ENCODE data around the gene TH. TPM values are rescaled to one million over a fixed set of nuclear protein-coding genes. Genes with fewer than 3 reads are reported as not detected.
A peak's percentile ranks its signal among the peaks of the same experiment; 100 is the strongest.

TH gene
- total RNA-seq, 6 donors from 2014 or later = not detected

- no peaks in the 10 kb centered on the region for H3K9me3 ChIP-seq
- TF ChIP-seq EP300 (IDR thresholded peaks at IDR 0.05) (no peak), CTCF (IDR thresholded peaks at IDR 0.05) (peak; percentile 85 to 91 (median 90))
- H3K27ac ChIP-seq = peak overlapping the region in 1 of 4 donors; percentile 36
- no peak overlapping the region for H3K4me3 ChIP-seq
- DNase-seq (peak in 1 of 2 donors; percentile 81), ATAC-seq (ENCODE audit: low FRiP score in 2 of 2) (peak; percentile 73 to 82)
- 1 to 5% methylated on average over 15 to 22 of the region's 22 CpGs for WGBS, 2 donors
- peaks cover 5 to 8% (median 6%) of the 10 kb centered on the region in 4 donors for H3K4me1 ChIP-seq
- H3K27me3 ChIP-seq = peaks cover 0 to 22% (median 5%) of the 10 kb centered on the region in 4 donors
- no peaks in the 10 kb centered on the region for H3K36me3 ChIP-seq
Observed at GRCh38 chr11:2151500-2152257, 19.9 kb downstream of the TH start.

- peak in 4 of 6 experiments; percentile 12 to 33 (median 18) for TF ChIP-seq CTCF (IDR thresholded peaks at IDR 0.05)
- no peak for TF ChIP-seq EP300 (IDR thresholded peaks at IDR 0.05)
- Histone ChIP-seq H3K9me3 (no peaks in the 10 kb centered on the region), H3K4me1 (peaks cover 5 to 8% (median 6%) of the 10 kb centered on the region in 4 donors), H3K27me3 (peaks cover 0 to 27% (median 12%) of the 10 kb centered on the region in 4 donors), H3K4me3 (no peak overlapping the region), H3K36me3 (no peaks in the 10 kb centered on the region), H3K27ac (no peak overlapping the region)
- WGBS, 2 donors = 24 to 28% methylated on average over 11 of the region's 11 CpGs
- ATAC-seq (ENCODE audit: low FRiP score in 2 of 2) (no peak), DNase-seq (no peak)
Observed at GRCh38 chr11:2149864-2150847, 21.5 kb downstream of the TH start.

GRCh38 chr11:2149460-2149859, 22.2 kb downstream of the TH start:
- 52 to 53% methylated on average over 7 to 8 of the region's 8 CpGs for WGBS, 2 donors
- no peak overlapping the region for H3K4me3 ChIP-seq
- DNase-seq (peak in 1 of 2 donors; percentile 41), ATAC-seq (ENCODE audit: low FRiP score in 2 of 2) (no peak)
- H3K27ac ChIP-seq = no peak overlapping the region
- TF ChIP-seq POLR2A (IDR thresholded peaks at IDR 0.05) = no peak
- TF ChIP-seq POLR2AphosphoS5 (IDR thresholded peaks at IDR 0.05) = no peak
- no peak for TF ChIP-seq CTCF (IDR thresholded peaks at IDR 0.05)
- TF ChIP-seq EP300 (IDR thresholded peaks at IDR 0.05) = no peak
- peaks cover 0 to 34% (median 18%) of the 10 kb centered on the region in 4 donors for H3K27me3 ChIP-seq
- no peaks in the 10 kb centered on the region for H3K36me3 ChIP-seq
- no peaks in the 10 kb centered on the region for H3K9me3 ChIP-seq
- H3K4me1 ChIP-seq = peaks cover 5 to 9% (median 7%) of the 10 kb centered on the region in 4 donors

GRCh38 chr11:2148595-2148994, 23.0 kb downstream of the TH start:
- Histone ChIP-seq H3K9me3 (no peaks in the 10 kb centered on the region), H3K27ac (no peak overlapping the region), H3K36me3 (no peaks in the 10 kb centered on the region), H3K4me1 (peaks cover 14 to 17% (median 16%) of the 10 kb centered on the region in 4 donors), H3K4me3 (no peak overlapping the region), H3K27me3 (peaks cover 0 to 42% (median 25%) of the 10 kb centered on the region in 4 donors)
- ATAC-seq (ENCODE audit: low FRiP score in 2 of 2) (no peak), DNase-seq (no peak)
- 43 to 49% methylated on average over 5 of the region's 5 CpGs for WGBS, 2 donors
- TF ChIP-seq CTCF (IDR thresholded peaks at IDR 0.05) = no peak
- TF ChIP-seq POLR2A (IDR thresholded peaks at IDR 0.05) = no peak
- no peak for TF ChIP-seq EP300 (IDR thresholded peaks at IDR 0.05)
- no peak for TF ChIP-seq POLR2AphosphoS5 (IDR thresholded peaks at IDR 0.05)

Measured in upper lobe of left lung (tissue), 6 donors.